OCI-LY7 (cell line): ENCODE results near the gene YWHAQ.

Source experiments
- CTCF ChIP-seq: fragments of 200-600 bp; sonication (generic); conservative IDR thresholded peaks from 2 replicates; pipeline ENCODE4 v1.5.1; 2014; ENCODE audit warnings: mild to moderate bottlenecking, antibody characterized with exemption, low read length, moderate library complexity, mixed read lengths
- EZH2phosphoT487 ChIP-seq: fragments of 200-600 bp; sonication (generic); IDR thresholded peaks from 2 replicates; pipeline ENCODE4 v1.6.1; 2018; ENCODE audit warnings: low read depth, borderline replicate concordance, mild to moderate bottlenecking, mixed run types, antibody characterized with exemption, low read length, moderate library complexity, mixed read lengths

- TF ChIP-seq CTCF (no peak), EZH2phosphoT487 (no peak)
These were observed 7.7 kb upstream of the YWHAQ start for GRCh38 chr2:9638532-9638931.
